ENCODE data around the gene CAPN15.

DNA sequence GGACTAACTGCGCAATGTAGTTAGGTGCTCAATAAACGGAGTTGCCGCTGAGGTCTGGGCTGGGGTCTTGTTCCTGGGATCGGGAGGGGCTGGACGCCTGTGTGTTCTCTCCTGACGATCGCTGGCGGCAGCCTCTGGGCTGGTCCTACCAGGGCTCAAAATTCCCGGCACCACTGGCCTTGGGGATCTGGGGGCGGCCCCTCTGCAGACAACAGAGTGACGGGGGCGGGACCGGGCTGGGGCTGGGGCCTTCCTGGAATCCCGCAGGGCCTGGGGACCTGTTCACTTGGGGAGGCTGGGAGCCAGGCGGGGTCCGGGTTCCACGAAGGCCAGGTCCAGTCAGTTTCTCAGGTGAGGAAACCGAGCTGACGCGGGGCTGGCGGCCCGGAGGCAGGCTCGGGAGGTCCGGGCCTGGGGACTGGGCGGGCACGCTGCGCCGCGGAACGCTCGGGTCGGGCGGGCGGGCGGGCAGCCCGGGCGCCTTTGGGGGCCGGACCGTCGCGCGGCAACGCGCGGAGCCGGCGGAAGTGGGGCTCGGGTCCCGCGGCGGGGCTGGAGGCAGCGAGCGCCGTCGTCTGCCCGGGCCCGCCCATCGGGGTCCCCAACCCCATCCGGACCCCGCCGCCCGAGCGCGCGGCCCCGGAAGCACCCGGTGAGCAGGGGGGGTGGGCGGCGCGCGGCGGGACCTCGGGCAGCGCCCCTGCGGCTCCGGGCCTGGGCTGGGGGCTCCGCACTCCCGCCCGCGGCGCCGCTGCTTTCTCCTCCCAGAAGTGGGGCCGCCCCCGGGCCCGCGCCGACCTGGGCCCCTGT lies 42.1 kb downstream of the CAPN15 start, which contains the start of gene PIGQ:
- TF ChIP-seq REST (IDR thresholded peaks at IDR 0.05; ENCODE audit: insufficient read depth in 1 of 2, low read depth in 2 of 2, low read length in 2 of 2) (no peak), POLR2AphosphoS5 (IDR thresholded peaks at IDR 0.05; ENCODE audit: low read depth, low read length) (no peak; the same call in 1 of the 2 replicates), TAF1 (IDR thresholded peaks at IDR 0.05; ENCODE audit: borderline replicate concordance, insufficient read depth, low read length) (no peak), SIN3A (IDR thresholded peaks at IDR 0.05; ENCODE audit: borderline replicate concordance, insufficient read depth, low read length) (no peak)

Measured in PFSK-1 (cell line).